Suppressor macrophage treated with lipopolysaccharide for 4 hours (primary cell): ENCODE results near the gene SEC14L2.
"Not testable (repeated sequence)": the region's sequence is repeated elsewhere in the genome, so short reads cannot be mapped to it uniquely, and the experiment has no call there.

Experiments used
- DNase-seq: peaks from one replicate; pipeline ENCODE4 v3.0.0-alpha.2; 2020

Gene SEC14L2

DNA sequence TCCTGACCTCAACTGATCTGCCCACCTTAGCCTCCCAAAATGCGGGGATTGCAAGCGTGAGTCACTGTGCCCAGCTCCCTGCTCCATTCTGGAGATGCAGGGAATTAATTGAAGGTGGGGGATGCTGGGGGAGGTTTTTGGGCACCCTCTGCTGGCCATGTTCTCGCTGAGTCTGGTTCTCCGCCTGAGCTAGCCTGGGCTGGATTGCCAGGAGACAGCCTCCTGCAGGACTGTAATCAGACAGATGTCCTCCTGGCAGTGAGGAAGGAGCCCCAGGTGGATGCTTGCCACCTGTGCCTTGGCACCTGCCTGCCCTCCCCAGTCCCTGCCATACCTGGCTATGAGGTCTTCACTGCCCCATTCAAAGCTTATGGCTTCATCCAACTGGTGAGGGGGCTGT is 34.1 kb downstream of the SEC14L2 start:
- DNase-seq: no peak

GRCh38 chr22:30432096-30432495 is 35.3 kb downstream of the SEC14L2 start:
- no peak for DNase-seq

GRCh38 chr22:30432520-30432919 is 35.7 kb downstream of the SEC14L2 start:
- DNase-seq: no peak

DNA sequence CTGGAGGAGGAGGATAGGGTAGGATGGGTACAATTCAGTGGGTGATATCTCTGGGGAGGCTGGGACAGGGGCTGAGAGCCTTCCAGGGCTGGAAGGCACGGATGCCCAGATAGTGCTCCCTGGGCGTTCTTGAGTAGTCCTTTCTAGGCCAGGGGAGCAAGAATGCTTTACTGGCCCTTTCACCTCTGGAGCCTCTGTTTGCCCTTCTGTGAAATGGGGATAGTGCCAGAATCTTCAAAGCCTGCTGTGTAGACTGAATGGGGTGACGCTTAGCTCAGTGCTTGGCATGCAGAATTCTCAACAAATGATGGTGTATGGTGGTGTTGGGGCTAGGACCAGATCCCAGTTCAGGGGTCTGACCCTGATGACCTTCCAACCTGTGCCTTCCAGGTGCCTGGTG is 36.4 kb downstream of the SEC14L2 start:
- DNase-seq: no peak

- no peak for DNase-seq
Measured at GRCh38 chr22:30433773-30434172, 37.0 kb downstream of the SEC14L2 start.

- no peak for DNase-seq
Measured at GRCh38 chr22:30434843-30435242, 38.0 kb downstream of the SEC14L2 start.

- DNase-seq: no peak
Measured at GRCh38 chr22:30435674-30436126, 38.9 kb downstream of the SEC14L2 start.

DNA sequence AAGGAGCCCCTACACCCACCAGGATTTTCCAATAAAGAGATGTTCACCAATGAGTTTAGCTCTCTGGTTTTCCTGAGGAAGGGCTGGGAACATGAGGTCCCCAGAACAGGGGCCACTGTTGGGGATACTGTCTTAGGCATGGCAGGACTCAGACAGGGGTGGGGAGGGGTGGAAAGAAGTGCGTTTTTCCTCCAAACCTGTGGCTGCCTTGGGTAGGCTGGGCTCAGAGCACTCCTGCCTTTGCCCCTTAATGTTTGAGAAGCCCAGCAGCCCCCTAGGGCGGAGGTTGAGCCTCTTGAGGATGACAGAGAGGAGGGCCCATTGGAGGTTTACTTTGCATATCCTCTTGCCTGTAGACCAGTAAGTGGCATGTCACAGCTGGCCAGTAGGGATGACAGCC is 39.4 kb downstream of the SEC14L2 start:
- DNase-seq: no peak

DNA sequence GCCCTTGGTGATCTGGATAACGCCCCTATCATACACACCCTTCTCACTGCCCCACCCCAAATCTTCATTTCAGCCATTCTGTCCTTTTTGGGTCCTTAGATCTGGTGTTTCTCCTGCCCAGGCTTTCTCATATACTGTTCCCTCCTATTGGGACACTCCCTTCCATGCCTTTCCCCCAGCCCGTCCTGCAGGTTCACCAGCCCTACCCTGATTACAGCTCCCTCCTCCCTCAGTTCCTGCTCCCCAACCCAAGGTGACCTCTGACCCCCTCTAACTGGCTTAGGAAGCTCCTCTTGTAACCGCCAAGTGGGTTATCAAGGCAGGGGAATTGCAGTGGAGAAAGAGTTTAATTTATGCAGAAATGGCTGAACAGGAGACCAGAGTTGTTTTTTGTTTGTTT is 41.7 kb downstream of the SEC14L2 start:
- DNase-seq: no peak

GRCh38 chr22:30439226-30439625 is 42.4 kb downstream of the SEC14L2 start:
- no peak for DNase-seq

GRCh38 chr22:30439836-30440235 is 43.0 kb downstream of the SEC14L2 start:
- no peak for DNase-seq

DNA sequence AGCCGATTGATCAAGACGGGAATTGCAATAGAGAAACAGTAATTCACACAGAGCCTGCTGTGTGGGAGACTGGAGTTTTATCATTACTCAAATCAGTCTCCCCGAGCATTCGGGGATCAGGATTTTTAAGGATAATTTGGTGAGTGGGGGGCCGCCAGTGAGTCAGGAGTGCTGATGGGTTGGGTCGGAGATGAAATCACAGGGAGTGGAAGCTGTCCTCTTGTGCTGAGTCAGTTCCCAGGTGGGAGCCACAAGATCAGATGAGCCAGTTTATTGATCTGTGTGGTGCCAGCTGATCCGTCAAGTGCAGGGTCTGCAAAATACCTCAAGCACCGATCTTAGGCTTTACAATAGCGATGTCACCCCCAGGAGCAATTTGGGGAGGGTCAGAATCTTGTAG is 44.3 kb downstream of the SEC14L2 start:
- no peak for DNase-seq

- peak; percentile 66 for DNase-seq
Measured at GRCh38 chr22:30444632-30445437, 48.0 kb downstream of the SEC14L2 start.

DNA sequence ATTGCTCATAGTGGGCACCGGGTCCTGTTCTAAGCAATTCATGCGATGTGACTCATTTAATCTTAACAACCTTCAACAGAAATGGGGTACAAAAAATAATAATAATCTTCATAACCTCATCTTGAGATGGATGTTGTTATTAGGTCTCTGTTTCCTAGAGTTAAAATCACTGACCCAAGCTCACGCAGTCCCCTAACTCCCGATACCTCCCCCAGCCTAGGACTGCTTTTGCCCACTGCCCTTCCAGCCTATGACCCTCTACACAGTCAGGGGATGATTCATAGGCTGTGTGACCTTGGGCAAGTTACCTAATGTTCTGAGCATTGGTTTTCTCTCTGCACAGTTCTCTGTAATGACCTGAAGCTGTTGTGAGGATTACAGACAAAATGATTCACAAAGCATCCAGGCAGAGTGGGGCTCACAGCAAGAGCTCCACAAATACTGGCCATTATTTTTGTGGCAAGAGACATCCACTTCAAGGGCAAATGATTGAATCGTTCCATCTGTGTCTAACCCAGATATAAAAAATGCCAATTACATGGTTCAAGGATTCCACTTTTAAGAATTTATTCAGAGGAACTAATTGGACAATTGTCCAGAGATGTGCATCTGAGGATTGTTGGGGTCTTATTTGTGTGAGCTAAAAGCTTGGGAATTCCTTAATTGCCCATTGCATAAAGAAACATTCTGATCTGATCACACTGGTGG is 48.8 kb downstream of the SEC14L2 start:
- DNase-seq: peak; percentile 22

GRCh38 chr22:30447656-30448055 is 50.8 kb downstream of the SEC14L2 start:
- no peak for DNase-seq

DNA sequence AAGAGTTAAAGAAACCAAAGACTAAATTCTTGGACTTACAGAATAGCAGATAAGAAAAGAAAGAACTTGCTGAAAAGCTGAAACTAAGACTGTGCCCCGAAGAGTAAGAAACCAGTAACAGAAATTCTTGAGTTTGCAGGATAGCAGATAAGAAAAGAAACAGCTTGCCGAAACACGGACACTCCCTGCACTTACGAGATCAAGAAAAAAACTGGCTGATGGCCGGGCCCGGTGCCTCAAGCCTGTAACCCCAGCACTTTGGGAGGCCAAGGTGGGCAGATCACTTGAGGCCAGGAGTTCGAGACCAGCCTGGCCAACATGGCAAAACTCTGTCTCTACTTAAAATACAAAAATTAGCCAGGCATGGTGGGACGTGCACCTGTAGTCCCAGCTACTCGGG is 54.7 kb downstream of the SEC14L2 start:
- DNase-seq: not testable (repeated sequence)

DNA sequence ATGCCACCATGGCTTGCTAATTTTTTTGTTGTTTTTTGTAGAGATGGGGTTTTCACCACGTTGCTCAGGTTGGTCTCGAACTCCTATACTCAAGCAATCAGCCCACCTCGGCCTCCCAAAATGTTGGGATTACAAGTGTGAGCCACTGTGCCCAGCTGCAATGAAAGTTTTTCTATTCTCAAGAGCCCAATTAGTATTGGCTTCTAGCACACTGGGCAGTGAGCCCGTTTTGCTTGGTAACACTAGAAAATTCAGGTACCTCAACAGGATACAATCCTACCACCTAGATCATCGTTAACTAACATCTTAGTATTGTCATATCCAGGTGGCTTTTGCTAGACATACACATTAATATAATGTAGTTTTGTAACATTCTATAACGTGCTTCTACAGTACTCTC is 56.0 kb downstream of the SEC14L2 start:
- DNase-seq: no peak

GRCh38 chr22:30453731-30454510 is 57.1 kb downstream of the SEC14L2 start:
- DNase-seq: peak; percentile 7

GRCh38 chr22:30455075-30455840 is 58.4 kb downstream of the SEC14L2 start:
- no peak for DNase-seq

GRCh38 chr22:30457981-30458380 is 61.2 kb downstream of the SEC14L2 start:
- DNase-seq: peak; percentile 55

GRCh38 chr22:30459181-30460052 is 62.6 kb downstream of the SEC14L2 start:
- peak; percentile 74 for DNase-seq

DNA sequence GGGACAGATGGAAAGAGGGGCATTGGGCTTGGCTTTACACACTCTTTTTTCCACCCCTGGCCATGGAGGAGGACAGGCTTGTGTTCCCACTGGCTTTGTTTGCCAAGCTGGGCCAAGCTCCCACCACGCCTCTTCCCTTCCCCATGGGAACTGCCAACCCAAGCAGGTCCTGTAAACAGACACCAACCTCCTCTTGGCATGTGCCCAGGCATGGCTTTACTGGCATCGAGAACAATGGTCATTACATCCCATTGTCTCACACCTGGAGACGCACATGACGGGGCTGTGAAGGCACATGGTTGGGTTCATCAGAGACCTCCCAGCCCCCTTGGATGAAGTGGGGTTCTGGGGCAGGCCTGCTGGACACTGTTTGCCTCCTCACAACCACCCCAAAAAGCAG is 63.3 kb downstream of the SEC14L2 start:
- no peak for DNase-seq
